22Rv1 (cell line): ENCODE results near the gene CILP.

Experiments
- CTCF ChIP-seq: fragments of 450-650 bp; IDR thresholded peaks from 2 replicates; pipeline ENCODE4 v1.5.1; 2017; ENCODE audit warnings: mild to moderate bottlenecking
- ZFX ChIP-seq: fragments of 450-650 bp; IDR thresholded peaks from 2 replicates; pipeline ENCODE4 v1.6.1; 2017; ENCODE audit warnings: antibody characterized with exemption, borderline replicate concordance

- no peak for TF ChIP-seq CTCF
- TF ChIP-seq ZFX, result no peak
Observed at GRCh38 chr15:65248511-65249255, 37.4 kb upstream of the CILP start.
